ENCODE results near the gene GLS. TPM values are rescaled to one million over a fixed set of nuclear protein-coding genes. Genes with fewer than 3 reads are reported as not detected.

Gene GLS
- total and polyA plus RNA-seq, 11 donors: 19.1 to 94.5 (median 47.6) TPM

DNA sequence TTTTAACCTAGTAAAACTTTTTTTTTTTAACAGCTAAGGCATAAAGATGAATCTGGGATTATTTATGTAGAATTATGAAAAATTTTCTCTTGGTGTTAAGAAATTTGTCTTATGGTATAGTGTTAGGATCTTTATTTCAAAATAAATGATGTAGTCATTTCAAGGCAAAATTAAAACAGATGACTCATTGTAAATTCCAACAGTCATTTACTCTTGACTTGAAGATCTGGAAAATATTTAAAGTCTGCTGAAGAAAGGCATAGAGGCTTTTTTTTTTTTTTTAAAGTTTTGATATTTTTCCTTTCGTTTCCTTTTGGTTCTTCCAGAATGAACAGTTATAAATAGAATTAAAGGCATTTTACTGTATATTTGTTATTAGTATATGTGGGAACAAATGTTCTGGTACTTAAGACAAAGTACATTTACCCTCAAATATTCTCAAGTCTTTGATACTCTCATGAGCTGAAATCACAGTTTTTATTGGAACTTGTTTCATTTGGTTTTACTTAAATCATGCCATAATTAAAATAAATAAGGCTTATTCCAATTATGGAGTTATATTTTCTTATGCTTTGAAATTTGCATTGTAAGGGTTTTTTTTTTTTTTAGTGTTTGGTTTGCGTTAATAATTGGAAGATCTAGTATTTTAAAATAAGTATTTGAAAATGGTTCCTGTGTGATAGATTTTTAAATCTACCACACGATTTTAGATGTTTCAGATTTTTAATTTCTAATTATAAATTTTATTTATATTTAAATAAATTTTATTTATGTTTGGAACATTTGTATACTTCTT, 29.9 kb downstream of the GLS start:
- H3K27me3 ChIP-seq: no peaks in the 10 kb centered on the region
- ATAC-seq: no peak
- TF ChIP-seq, protein P1, sequence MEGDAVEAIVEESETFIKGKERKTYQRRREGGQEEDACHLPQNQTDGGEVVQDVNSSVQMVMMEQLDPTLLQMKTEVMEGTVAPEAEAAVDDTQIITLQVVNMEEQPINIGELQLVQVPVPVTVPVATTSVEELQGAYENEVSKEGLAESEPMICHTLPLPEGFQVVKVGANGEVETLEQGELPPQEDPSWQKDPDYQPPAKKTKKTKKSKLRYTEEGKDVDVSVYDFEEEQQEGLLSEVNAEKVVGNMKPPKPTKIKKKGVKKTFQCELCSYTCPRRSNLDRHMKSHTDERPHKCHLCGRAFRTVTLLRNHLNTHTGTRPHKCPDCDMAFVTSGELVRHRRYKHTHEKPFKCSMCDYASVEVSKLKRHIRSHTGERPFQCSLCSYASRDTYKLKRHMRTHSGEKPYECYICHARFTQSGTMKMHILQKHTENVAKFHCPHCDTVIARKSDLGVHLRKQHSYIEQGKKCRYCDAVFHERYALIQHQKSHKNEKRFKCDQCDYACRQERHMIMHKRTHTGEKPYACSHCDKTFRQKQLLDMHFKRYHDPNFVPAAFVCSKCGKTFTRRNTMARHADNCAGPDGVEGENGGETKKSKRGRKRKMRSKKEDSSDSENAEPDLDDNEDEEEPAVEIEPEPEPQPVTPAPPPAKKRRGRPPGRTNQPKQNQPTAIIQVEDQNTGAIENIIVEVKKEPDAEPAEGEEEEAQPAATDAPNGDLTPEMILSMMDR (IDR thresholded peaks at IDR 0.05): no peak
- no peak for TF ChIP-seq POLR2A (IDR thresholded peaks at IDR 0.05)
- peaks cover 0 to 90% (median 77%) of the 10 kb centered on the region in 9 donors for H3K36me3 ChIP-seq
- H3K4me1 ChIP-seq: peaks cover 0 to 7% (median 0%) of the 10 kb centered on the region in 12 donors
- no peak overlapping the region for H3K27ac ChIP-seq
- no peaks in the 10 kb centered on the region for H3K9me3 ChIP-seq
- DNase-seq: no peak
- H3K4me3 ChIP-seq: no peak overlapping the region
- WGBS, 4 donors: 45 to 55% (median 48%) methylated on average over 3 of the region's 3 CpGs
- intact Hi-C loops (cut with DNase I): no loop called here

DNA sequence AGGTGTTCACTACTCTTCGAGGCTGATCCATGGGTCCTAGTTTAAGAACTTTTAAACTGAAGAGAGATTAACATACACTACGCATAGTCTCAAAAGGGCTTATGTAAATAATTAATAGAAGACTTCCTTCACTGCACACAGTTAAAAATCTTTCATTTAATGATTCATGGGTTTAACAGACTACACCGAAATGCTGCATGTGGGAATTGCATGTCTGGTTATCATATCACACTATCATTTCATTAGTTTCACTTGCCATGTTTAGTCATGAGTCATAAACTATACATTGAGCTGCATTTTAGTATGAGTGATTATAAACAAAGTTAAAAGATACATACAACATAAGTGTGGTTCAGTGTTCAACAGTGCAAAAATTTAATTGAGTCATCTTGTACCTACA, 31.2 kb downstream of the GLS start:
- H3K9me3 ChIP-seq: no peaks in the 10 kb centered on the region

DNA sequence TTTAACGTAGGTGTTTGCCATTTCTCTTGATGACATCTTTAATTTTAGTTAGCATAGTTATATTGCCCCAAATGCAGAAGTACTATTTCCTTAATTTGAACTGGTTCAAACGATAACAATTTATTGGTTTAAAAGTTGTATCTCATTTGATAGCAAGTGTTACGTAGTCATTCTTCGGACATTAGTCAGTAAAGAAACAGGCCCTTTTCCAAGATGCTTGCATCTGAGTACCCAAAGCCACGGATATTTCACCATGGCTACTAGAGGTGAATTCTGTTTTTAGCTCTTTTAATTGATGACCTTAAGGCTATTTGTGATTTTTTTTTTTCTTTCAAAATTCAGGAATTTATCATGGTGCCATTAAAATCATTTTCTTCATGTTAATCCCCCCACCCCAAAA, 32.1 kb downstream of the GLS start:
- 86 to 92% (median 89%) methylated on average over 5 of the region's 5 CpGs for WGBS, 4 donors
- H3K27ac ChIP-seq: no peak overlapping the region
- no peak for ATAC-seq

More for the DNA sequence above, 31.2 kb downstream of the GLS start:
- Histone ChIP-seq H3K27me3 (no peaks in the 10 kb centered on the region), H3K4me1 (peaks cover 0 to 7% (median 0%) of the 10 kb centered on the region in 12 donors), H3K27ac (no peak overlapping the region), H3K36me3 (peaks cover 0 to 90% (median 74%) of the 10 kb centered on the region in 9 donors), H3K4me3 (no peak overlapping the region)
- intact Hi-C loops (cut with DNase I): no loop called here
- WGBS, 4 donors: 85 to 94% (median 91%) methylated on average over 3 of the region's 3 CpGs
- TF ChIP-seq, protein P1 (IDR thresholded peaks at IDR 0.05): no peak
- no peak for TF ChIP-seq POLR2A (IDR thresholded peaks at IDR 0.05)
- ATAC-seq (no peak), DNase-seq (no peak)

DNA sequence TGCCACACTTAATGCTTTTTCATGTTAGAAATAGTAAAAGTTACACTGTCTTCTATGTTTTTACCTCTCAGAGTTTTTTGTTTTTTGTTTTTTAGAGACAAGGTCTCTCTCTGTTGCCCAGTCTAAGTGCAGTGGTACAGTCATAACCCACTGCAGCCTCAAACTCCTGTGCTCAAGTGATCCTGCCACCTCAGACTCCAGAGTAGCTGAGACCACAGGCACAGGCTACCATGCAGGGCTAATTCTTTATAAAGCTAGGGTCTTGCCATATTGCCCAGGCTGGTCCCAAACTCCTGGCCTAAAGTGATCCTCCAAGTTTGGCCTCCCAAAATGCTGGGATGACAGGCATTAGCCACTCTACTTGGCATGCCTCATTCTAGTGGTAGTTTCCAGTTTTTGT, 33.1 kb downstream of the GLS start:
- Histone ChIP-seq H3K27me3 (no peaks in the 10 kb centered on the region), H3K4me3 (no peak overlapping the region), H3K36me3 (peaks cover 0 to 93% (median 78%) of the 10 kb centered on the region in 9 donors), H3K27ac (no peak overlapping the region), H3K4me1 (peaks cover 0 to 7% (median 0%) of the 10 kb centered on the region in 12 donors), H3K9me3 (no peaks in the 10 kb centered on the region)
- ATAC-seq (no peak), DNase-seq (no peak)
- intact Hi-C loops (cut with DNase I): no loop called here
- TF ChIP-seq, protein P1 (IDR thresholded peaks at IDR 0.05): no peak
- no peak for TF ChIP-seq POLR2A (IDR thresholded peaks at IDR 0.05)

More for the DNA sequence above, 32.1 kb downstream of the GLS start:
- Histone ChIP-seq H3K4me3 (no peak overlapping the region), H3K27me3 (no peaks in the 10 kb centered on the region), H3K4me1 (peaks cover 0 to 7% (median 0%) of the 10 kb centered on the region in 12 donors), H3K36me3 (peaks cover 0 to 93% (median 78%) of the 10 kb centered on the region in 9 donors), H3K9me3 (no peaks in the 10 kb centered on the region)
- DNase-seq: no peak
- intact Hi-C loops (cut with DNase I): no loop called here
- no peak for TF ChIP-seq POLR2A (IDR thresholded peaks at IDR 0.05)
- TF ChIP-seq, protein P1 (IDR thresholded peaks at IDR 0.05): no peak

Data from heart left ventricle (tissue), 16 donors.